Peyer's patch (tissue), 4 donors: ENCODE measurements around the gene KIAA1755. TPM values are rescaled to one million over a fixed set of nuclear protein-coding genes. Genes with fewer than 3 reads are reported as not detected.

ENCODE experiments used
- DNase-seq, 3 donors: peaks; one replicate each; pipeline ENCODE4 v3.0.0-alpha.2; 2017 to 2019
- H3K27ac ChIP-seq, 4 donors: fragments of 200-600 bp; sonication (generic); one replicate each; pipeline ENCODE4 v1.5.1; 2016 to 2019
- H3K27me3 ChIP-seq, 2 donors: fragments of 200-600 bp; sonication (generic); one replicate each; pipeline ENCODE4 v1.5.1; 2019
- H3K36me3 ChIP-seq, 3 donors: fragments of 200-600 bp; sonication (generic); one replicate each; pipeline ENCODE4 v1.5.1; 2016 to 2019
- H3K4me1 ChIP-seq, 4 donors: fragments of 200-600 bp; sonication (generic); one replicate each; pipeline ENCODE4 v1.5.1; 2016 to 2019
- H3K4me3 ChIP-seq, 4 donors: fragments of 200-600 bp; sonication (generic); 1 replicate in 3 of 4; 2 replicates in 1 of 4; pipeline ENCODE4 v1.5.1; 2016 to 2019; ENCODE audit warnings: mild to moderate bottlenecking in 1 of 4
- H3K9me3 ChIP-seq, 4 donors: fragments of 200-600 bp; sonication (generic); one replicate each; pipeline ENCODE4 v1.5.1; 2016 to 2019; ENCODE audit warnings: mild to moderate bottlenecking in 1 of 4
- CTCF ChIP-seq, 6 experiments: fragments of 450-650 bp in 4 of 6; fragments of 200-600 bp in 2 of 6; sonication (generic) in 1 of 6; IDR thresholded peaks; one replicate each; pipeline ENCODE4 v1.5.1; 2017 to 2019; ENCODE audit warnings: antibody characterized with exemption in 6 of 6, mild to moderate bottlenecking in 3 of 6, moderate library complexity in 1 of 6
- POLR2A ChIP-seq, 2 donors: fragments of 450-650 bp; IDR thresholded peaks; one replicate each; pipeline ENCODE4 v1.5.1; 2017; ENCODE audit warnings: antibody characterized with exemption in 2 of 2, mild to moderate bottlenecking in 2 of 2, moderate library complexity in 2 of 2
- total RNA-seq, 4 donors: library from RNA; depleted of rRNA; stranded (reverse); fragments of >200 nt; gene quantifications; one replicate each; pipeline ENCODE4 v1.1.0, GENCODE V29; 2016

The KIAA1755 gene
- total RNA-seq, 4 donors from 2014 or later, result 0.35 to 4.1 (median 2.0) TPM

- Histone ChIP-seq H3K4me1 (no peaks in the 10 kb centered on the region), H3K27me3 (no peaks in the 10 kb centered on the region), H3K4me3 (no peak overlapping the region), H3K27ac (no peak overlapping the region), H3K9me3 (peaks cover 0 to 33% (median 9%) of the 10 kb centered on the region in 4 donors), H3K36me3 (no peaks in the 10 kb centered on the region)
- TF ChIP-seq POLR2A (IDR thresholded peaks at IDR 0.05) (no peak), CTCF (IDR thresholded peaks at IDR 0.05) (no peak)
- DNase-seq, result no peak
Measured at GRCh38 chr20:38241201-38241600, 19.3 kb downstream of the KIAA1755 start.

- no peak for TF ChIP-seq CTCF (IDR thresholded peaks at IDR 0.05)
- TF ChIP-seq POLR2A (IDR thresholded peaks at IDR 0.05), result no peak
- no peak for DNase-seq
- peaks cover 0 to 33% (median 9%) of the 10 kb centered on the region in 4 donors for H3K9me3 ChIP-seq
Measured at GRCh38 chr20:38239441-38239840, 21.1 kb downstream of the KIAA1755 start.

GRCh38 chr20:38238829-38239228 lies 21.7 kb downstream of the KIAA1755 start:
- no peaks in the 10 kb centered on the region for H3K4me1 ChIP-seq
- no peaks in the 10 kb centered on the region for H3K36me3 ChIP-seq
- no peak for TF ChIP-seq CTCF (IDR thresholded peaks at IDR 0.05)
- TF ChIP-seq POLR2A (IDR thresholded peaks at IDR 0.05), result no peak
- H3K9me3 ChIP-seq, result peaks cover 0 to 29% (median 9%) of the 10 kb centered on the region in 4 donors
- H3K27me3 ChIP-seq, result no peaks in the 10 kb centered on the region
- no peak overlapping the region for H3K4me3 ChIP-seq
- no peak for DNase-seq
- no peak overlapping the region for H3K27ac ChIP-seq

More at GRCh38 chr20:38239441-38239840, 21.1 kb downstream of the KIAA1755 start:
- no peaks in the 10 kb centered on the region for H3K4me1 ChIP-seq
- H3K27ac ChIP-seq, result no peak overlapping the region
- H3K27me3 ChIP-seq, result no peaks in the 10 kb centered on the region
- no peaks in the 10 kb centered on the region for H3K36me3 ChIP-seq
- no peak overlapping the region for H3K4me3 ChIP-seq

- H3K4me3 ChIP-seq, result no peak overlapping the region
Measured at GRCh38 chr20:38237381-38237780, 23.2 kb downstream of the KIAA1755 start.

GRCh38 chr20:38231531-38232121 lies 28.9 kb downstream of the KIAA1755 start:
- TF ChIP-seq POLR2A (IDR thresholded peaks at IDR 0.05) (no peak), CTCF (IDR thresholded peaks at IDR 0.05) (no peak)
- Histone ChIP-seq H3K9me3 (no peaks in the 10 kb centered on the region), H3K4me1 (peaks cover 0 to 12% (median 0%) of the 10 kb centered on the region in 4 donors), H3K36me3 (no peaks in the 10 kb centered on the region), H3K27me3 (no peaks in the 10 kb centered on the region), H3K4me3 (no peak overlapping the region), H3K27ac (no peak overlapping the region)
- no peak for DNase-seq

More at GRCh38 chr20:38237381-38237780, 23.2 kb downstream of the KIAA1755 start:
- Histone ChIP-seq H3K27ac (no peak overlapping the region), H3K4me1 (no peaks in the 10 kb centered on the region), H3K9me3 (peaks cover 0 to 17% (median 5%) of the 10 kb centered on the region in 4 donors), H3K27me3 (no peaks in the 10 kb centered on the region), H3K36me3 (no peaks in the 10 kb centered on the region)
- TF ChIP-seq POLR2A (IDR thresholded peaks at IDR 0.05) (no peak), CTCF (IDR thresholded peaks at IDR 0.05) (no peak)
- no peak for DNase-seq
